ENCODE measurements around the gene FAM20B.

- TF ChIP-seq CTCF (IDR thresholded peaks at IDR 0.05; ENCODE audit: low read depth, low read length, poor library complexity, severe bottlenecking) (no peak), EZH2phosphoT487 (IDR thresholded peaks at IDR 0.05; ENCODE audit: borderline replicate concordance, low read length) (no peak)
Observed at GRCh38 chr1:179077396-179077795, 51.7 kb downstream of the FAM20B start.

All from DOHH2 (cell line).